HCT116 (cell line): ENCODE measurements around the gene MCF2L2.

Experiments used
- CTCF ChIP-seq, 3 experiments: fragments of 200-600 bp in 1 of 3; sonication (generic) in 1 of 3; IDR thresholded peaks in 2 of 3; conservative IDR thresholded peaks in 1 of 3; 2 replicates each; pipeline ENCODE4 v1.5.1; 2012 to 2017; ENCODE audit warnings: low read depth in 2 of 3, low read length in 2 of 3, antibody characterized with exemption in 1 of 3, borderline replicate concordance in 1 of 3, control low read depth in 1 of 3, mild to moderate bottlenecking in 1 of 3, mixed read lengths in 1 of 3, mixed run types in 1 of 3, moderate library complexity in 1 of 3; ENCODE audit not compliant: insufficient read depth in 1 of 3
- EGR1 ChIP-seq: IDR thresholded peaks from 2 replicates; pipeline ENCODE4 v1.6.1; 2012; ENCODE audit warnings: low read depth
- EZH2 ChIP-seq: fragments of 200-600 bp; sonication (generic); IDR thresholded peaks from 2 replicates; pipeline ENCODE4 v1.6.1; 2017; ENCODE audit warnings: antibody characterized with exemption, mixed run types
- POLR2A ChIP-seq: IDR thresholded peaks from 2 replicates; pipeline ENCODE4 v1.7.0; 2011; ENCODE audit warnings: borderline replicate concordance; ENCODE audit not compliant: insufficient read depth, insufficient read length; ENCODE audit errors: extremely low read depth
- RAD21 ChIP-seq: IDR thresholded peaks from 2 replicates; pipeline ENCODE4 v1.6.1; 2012; ENCODE audit warnings: low read depth, mild to moderate bottlenecking
- SRF ChIP-seq: IDR thresholded peaks from 2 replicates; pipeline ENCODE4 v1.6.1; 2012; ENCODE audit warnings: low read depth
- TCF7L2 ChIP-seq: IDR thresholded peaks from 2 replicates; pipeline ENCODE4 v1.7.0; 2011; ENCODE audit warnings: borderline replicate concordance, inconsistent platforms; ENCODE audit not compliant: insufficient read depth, insufficient read length; ENCODE audit errors: extremely low read depth
- YY1 ChIP-seq: IDR thresholded peaks from 2 replicates; pipeline ENCODE4 v1.6.1; 2011; ENCODE audit warnings: low read length, low read depth, moderate library complexity, mild to moderate bottlenecking; ENCODE audit not compliant: insufficient replicate concordance; ENCODE audit errors: extremely low read depth
- ZFX ChIP-seq: fragments of 450-650 bp; IDR thresholded peaks from 2 replicates; pipeline ENCODE4 v1.6.1; 2017

- TF ChIP-seq ZFX (no peak), POLR2A (no peak), EZH2 (no peak), SRF (no peak), TCF7L2 (no peak), YY1 (no peak), CTCF (IDR thresholded peaks at IDR 0.05 in 2 of 3, conservative IDR thresholded peaks at IDR 0.05 in 1 of 3; ENCODE audit: borderline replicate concordance in 1 of 3, insufficient read depth in 1 of 3, low read depth in 2 of 3, low read length in 2 of 3) (no peak), RAD21 (no peak), EGR1 (no peak)
These were observed 36.0 kb downstream of the MCF2L2 start for GRCh38 chr3:183392186-183393034.
